HEK293 (cell line): Measurements from ENCODE around the gene PPP2CA.

Experiments
- ZFHX2 ChIP-seq: fragments of 450-650 bp; formaldehyde crosslinking; conservative IDR thresholded peaks from 2 replicates; pipeline ENCODE4 v1.5.1; 2016; ENCODE audit warnings: missing biosample characterization, missing genetic modification characterization
- ZNF266 ChIP-seq: fragments of 450-650 bp; formaldehyde crosslinking; IDR thresholded peaks from 2 replicates; pipeline ENCODE4 v1.5.1; 2016; ENCODE audit warnings: missing biosample characterization, missing genetic modification characterization, low read depth
- TF ChIP-seq, protein P1 (sequence below): fragments of 450-650 bp; formaldehyde crosslinking; IDR thresholded peaks from 2 replicates; pipeline ENCODE4 v1.5.1; 2016; ENCODE audit warnings: missing biosample characterization, missing genetic modification characterization
- TF ChIP-seq, protein P2 (sequence below): IDR thresholded peaks from 2 replicates; pipeline ENCODE4 v1.6.1; 2011; ENCODE audit warnings: mild to moderate bottlenecking, low read depth, low read length, borderline replicate concordance

DNA sequence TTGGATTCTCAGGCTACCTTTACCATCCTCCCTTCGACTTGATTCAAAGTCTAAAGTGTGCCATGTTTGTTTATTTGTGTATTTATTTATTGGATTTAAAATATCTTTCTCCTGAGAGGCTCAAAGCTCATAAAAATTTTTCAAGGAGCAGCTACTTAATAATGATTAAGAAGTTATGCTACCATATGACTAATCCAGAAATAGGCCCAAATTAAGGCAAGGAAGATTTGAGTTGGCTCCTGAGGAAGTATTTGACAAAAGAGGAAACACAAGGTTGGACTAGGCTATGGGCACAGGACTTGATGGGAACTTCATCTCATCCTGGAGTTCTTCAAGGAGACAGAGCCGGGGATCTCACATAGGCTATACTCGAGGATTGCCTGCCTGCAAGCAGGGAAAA, 22.4 kb upstream of the PPP2CA start:
- TF ChIP-seq ZFHX2 (tag by site-specific recombination) (no peak), ZNF266 (tag by site-specific recombination) (no peak)
- TF ChIP-seq, protein P1, sequence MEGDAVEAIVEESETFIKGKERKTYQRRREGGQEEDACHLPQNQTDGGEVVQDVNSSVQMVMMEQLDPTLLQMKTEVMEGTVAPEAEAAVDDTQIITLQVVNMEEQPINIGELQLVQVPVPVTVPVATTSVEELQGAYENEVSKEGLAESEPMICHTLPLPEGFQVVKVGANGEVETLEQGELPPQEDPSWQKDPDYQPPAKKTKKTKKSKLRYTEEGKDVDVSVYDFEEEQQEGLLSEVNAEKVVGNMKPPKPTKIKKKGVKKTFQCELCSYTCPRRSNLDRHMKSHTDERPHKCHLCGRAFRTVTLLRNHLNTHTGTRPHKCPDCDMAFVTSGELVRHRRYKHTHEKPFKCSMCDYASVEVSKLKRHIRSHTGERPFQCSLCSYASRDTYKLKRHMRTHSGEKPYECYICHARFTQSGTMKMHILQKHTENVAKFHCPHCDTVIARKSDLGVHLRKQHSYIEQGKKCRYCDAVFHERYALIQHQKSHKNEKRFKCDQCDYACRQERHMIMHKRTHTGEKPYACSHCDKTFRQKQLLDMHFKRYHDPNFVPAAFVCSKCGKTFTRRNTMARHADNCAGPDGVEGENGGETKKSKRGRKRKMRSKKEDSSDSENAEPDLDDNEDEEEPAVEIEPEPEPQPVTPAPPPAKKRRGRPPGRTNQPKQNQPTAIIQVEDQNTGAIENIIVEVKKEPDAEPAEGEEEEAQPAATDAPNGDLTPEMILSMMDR (tag by site-specific recombination) = no peak
- TF ChIP-seq, protein P2, sequence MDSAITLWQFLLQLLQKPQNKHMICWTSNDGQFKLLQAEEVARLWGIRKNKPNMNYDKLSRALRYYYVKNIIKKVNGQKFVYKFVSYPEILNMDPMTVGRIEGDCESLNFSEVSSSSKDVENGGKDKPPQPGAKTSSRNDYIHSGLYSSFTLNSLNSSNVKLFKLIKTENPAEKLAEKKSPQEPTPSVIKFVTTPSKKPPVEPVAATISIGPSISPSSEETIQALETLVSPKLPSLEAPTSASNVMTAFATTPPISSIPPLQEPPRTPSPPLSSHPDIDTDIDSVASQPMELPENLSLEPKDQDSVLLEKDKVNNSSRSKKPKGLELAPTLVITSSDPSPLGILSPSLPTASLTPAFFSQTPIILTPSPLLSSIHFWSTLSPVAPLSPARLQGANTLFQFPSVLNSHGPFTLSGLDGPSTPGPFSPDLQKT = no peak
